ENCODE measurements around the gene THAP6.

THAP6 gene

GRCh38 chr4:75490155-75490554 is 24.1 kb upstream of the THAP6 start:
- Histone ChIP-seq H3K27me3 (replicated peaks; ENCODE audit: control insufficient read depth, insufficient read depth, low read length) (no peaks in the 10 kb centered on the region), H3K36me3 (ENCODE audit: control insufficient read depth, insufficient read depth, low read length) (peaks cover 6% of the 10 kb centered on the region), H3K4me3 (replicated peaks; ENCODE audit: low read depth, low read length) (no peak overlapping the region)
- no peak for DNase-seq (ENCODE audit: extremely low read depth, insufficient read length)
- TF ChIP-seq CTCF (IDR thresholded peaks at IDR 0.05; ENCODE audit: insufficient read depth, low read length, poor library complexity, severe bottlenecking): peak; percentile 6

- TF ChIP-seq CTCF (IDR thresholded peaks at IDR 0.05; ENCODE audit: insufficient read depth, low read length, poor library complexity, severe bottlenecking): no peak
- H3K27me3 ChIP-seq (replicated peaks; ENCODE audit: control insufficient read depth, insufficient read depth, low read length): no peaks in the 10 kb centered on the region
- no peak for DNase-seq (ENCODE audit: extremely low read depth, insufficient read length)
Observed at GRCh38 chr4:75494563-75494962, 19.7 kb upstream of the THAP6 start.

GRCh38 chr4:75495476-75495875 is 18.8 kb upstream of the THAP6 start:
- peaks cover 1% of the 10 kb centered on the region; the same call in 1 of the 2 replicates for H3K36me3 ChIP-seq (ENCODE audit: control insufficient read depth, insufficient read depth, low read length)
- H3K4me3 ChIP-seq (replicated peaks; ENCODE audit: low read depth, low read length): no peak overlapping the region
- no peak for TF ChIP-seq CTCF (IDR thresholded peaks at IDR 0.05; ENCODE audit: insufficient read depth, low read length, poor library complexity, severe bottlenecking)
- H3K27me3 ChIP-seq (replicated peaks; ENCODE audit: control insufficient read depth, insufficient read depth, low read length): no peaks in the 10 kb centered on the region
- DNase-seq (ENCODE audit: extremely low read depth, insufficient read length): no peak

More at GRCh38 chr4:75494563-75494962, 19.7 kb upstream of the THAP6 start:
- peaks cover 4% of the 10 kb centered on the region; the same call in 1 of the 2 replicates for H3K36me3 ChIP-seq (ENCODE audit: control insufficient read depth, insufficient read depth, low read length)
- no peak overlapping the region for H3K4me3 ChIP-seq (replicated peaks; ENCODE audit: low read depth, low read length)

GRCh38 chr4:75496406-75496805 is 17.9 kb upstream of the THAP6 start:
- no peak for TF ChIP-seq CTCF (IDR thresholded peaks at IDR 0.05; ENCODE audit: insufficient read depth, low read length, poor library complexity, severe bottlenecking)
- no peak overlapping the region for H3K4me3 ChIP-seq (replicated peaks; ENCODE audit: low read depth, low read length)
- H3K36me3 ChIP-seq (ENCODE audit: control insufficient read depth, insufficient read depth, low read length): 0 out of 2 replicates have a peak, but pooled peaks cover 1% of the 10 kb centered on the region
- no peak for DNase-seq (ENCODE audit: extremely low read depth, insufficient read length)
- no peaks in the 10 kb centered on the region for H3K27me3 ChIP-seq (replicated peaks; ENCODE audit: control insufficient read depth, insufficient read depth, low read length)

- TF ChIP-seq CTCF (IDR thresholded peaks at IDR 0.05; ENCODE audit: insufficient read depth, low read length, poor library complexity, severe bottlenecking): no peak
- DNase-seq (ENCODE audit: extremely low read depth, insufficient read length): no peak
- H3K36me3 ChIP-seq (ENCODE audit: control insufficient read depth, insufficient read depth, low read length): 0 out of 2 replicates have a peak, but pooled peaks cover 1% of the 10 kb centered on the region
- H3K27me3 ChIP-seq (replicated peaks; ENCODE audit: control insufficient read depth, insufficient read depth, low read length): no peaks in the 10 kb centered on the region
- no peak overlapping the region for H3K4me3 ChIP-seq (replicated peaks; ENCODE audit: low read depth, low read length)
Observed at GRCh38 chr4:75497133-75497532, 17.1 kb upstream of the THAP6 start.

GRCh38 chr4:75498041-75498440 is 16.2 kb upstream of the THAP6 start:
- Histone ChIP-seq H3K4me3 (replicated peaks; ENCODE audit: low read depth, low read length) (no peak overlapping the region), H3K27me3 (replicated peaks; ENCODE audit: control insufficient read depth, insufficient read depth, low read length) (no peaks in the 10 kb centered on the region), H3K36me3 (ENCODE audit: control insufficient read depth, insufficient read depth, low read length) (peaks cover 1% of the 10 kb centered on the region; the same call in 1 of the 2 replicates)
- no peak for TF ChIP-seq CTCF (IDR thresholded peaks at IDR 0.05; ENCODE audit: insufficient read depth, low read length, poor library complexity, severe bottlenecking)
- no peak for DNase-seq (ENCODE audit: extremely low read depth, insufficient read length)

All from GM06990 (cell line).